Activated CD8-positive, alpha-beta memory T cell treated with anti-CD3 and anti-CD28 coated beads, Interleukin-2, amount 50 U/mL, for 1 hour (primary cell): ENCODE results near the gene MAP3K2.

Source experiments
- DNase-seq: peaks from one replicate; pipeline ENCODE4 v3.0.0-alpha.2; 2020; ENCODE audit errors: extremely low read depth

The MAP3K2 gene

GRCh38 chr2:127293748-127294562, 93.8 kb downstream of the MAP3K2 start, which contains the start of gene ERCC3:
TSS of gene ERCC3 (minus strand) at chr2:127294144. CDS start at chr2:127294081, 63 bp downstream.
- DNase-seq: peak; percentile 45

GRCh38 chr2:127293386-127293747, 94.4 kb downstream of the MAP3K2 start:
- DNase-seq: no peak

- no peak for DNase-seq
Measured at GRCh38 chr2:127288274-127288673, 99.5 kb downstream of the MAP3K2 start.

- DNase-seq: no peak
Measured at GRCh38 chr2:127283275-127283674, 104.5 kb downstream of the MAP3K2 start.

- no peak for DNase-seq
Measured at GRCh38 chr2:127280693-127281092, 107.1 kb downstream of the MAP3K2 start.

GRCh38 chr2:127279781-127280180, 108.0 kb downstream of the MAP3K2 start:
- no peak for DNase-seq

- DNase-seq: no peak
Measured at GRCh38 chr2:127278959-127279358, 108.8 kb downstream of the MAP3K2 start.

GRCh38 chr2:127277028-127277427, 110.7 kb downstream of the MAP3K2 start:
- no peak for DNase-seq

GRCh38 chr2:127275789-127276188, 112.0 kb downstream of the MAP3K2 start:
- no peak for DNase-seq

GRCh38 chr2:127275356-127275755, 112.4 kb downstream of the MAP3K2 start:
- DNase-seq: no peak

GRCh38 chr2:127270663-127271062, 117.1 kb downstream of the MAP3K2 start:
- no peak for DNase-seq

GRCh38 chr2:127261804-127262406, 125.9 kb downstream of the MAP3K2 start:
- no peak for DNase-seq

GRCh38 chr2:127259355-127259754, 128.4 kb downstream of the MAP3K2 start:
- no peak for DNase-seq

- DNase-seq: no peak
Measured at GRCh38 chr2:127256866-127257265, 130.9 kb downstream of the MAP3K2 start.

GRCh38 chr2:127256381-127256780, 131.4 kb downstream of the MAP3K2 start:
- DNase-seq: no peak

- DNase-seq: no peak
Measured at GRCh38 chr2:127255721-127256120, 132.1 kb downstream of the MAP3K2 start.

GRCh38 chr2:127255146-127255545, 132.6 kb downstream of the MAP3K2 start:
- DNase-seq: no peak

- no peak for DNase-seq
Measured at GRCh38 chr2:127254386-127254981, 133.3 kb downstream of the MAP3K2 start.
